ENCODE data around the gene MYORG. TPM values are rescaled to one million over a fixed set of nuclear protein-coding genes. Genes with fewer than 3 reads are reported as not detected.
A peak's percentile ranks its signal among the peaks of the same experiment; 100 is the strongest.

The MYORG gene
- total RNA-seq, 1 experiment from 2014 or later: 0.45 TPM

DNA sequence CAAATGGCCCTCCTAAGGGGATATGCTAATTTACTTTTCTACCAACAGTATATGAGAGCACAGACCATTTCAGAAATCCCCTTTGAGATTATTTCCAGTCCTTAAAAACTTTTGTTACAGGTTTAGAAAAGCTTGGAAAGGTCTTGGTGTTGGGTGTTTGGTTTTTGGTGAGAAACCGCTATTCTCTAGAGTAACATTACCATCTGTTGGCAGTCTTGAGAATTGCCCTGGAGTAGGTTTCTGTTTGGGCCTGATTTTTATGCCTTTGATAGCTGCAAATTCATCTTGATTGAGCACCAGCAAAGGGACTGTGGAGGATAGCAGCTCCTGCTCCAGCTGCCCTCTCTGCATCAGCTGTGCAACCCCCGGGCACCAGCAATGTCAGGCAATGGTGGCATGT, 39.3 kb downstream of the MYORG start:
- Histone ChIP-seq H3K9ac (ENCODE audit: low read length) (no peak overlapping the region), H3K79me2 (ENCODE audit: low read length) (peaks cover 10% of the 10 kb centered on the region; the same call in 1 of the 2 replicates), H3K27ac (ENCODE audit: low read length) (no peak overlapping the region), H3K4me1 (ENCODE audit: low read length) (peaks cover 3% of the 10 kb centered on the region; the same call in 1 of the 2 replicates), H4K20me1 (ENCODE audit: insufficient read depth, low read depth, low read length) (no peaks in the 10 kb centered on the region), H3K4me2 (ENCODE audit: low read depth, low read length, poor library complexity, severe bottlenecking) (no peak overlapping the region), H3K4me3 (ENCODE audit: low read length) (no peak overlapping the region), H3K9me2 (replicated peaks; ENCODE audit: insufficient read depth, low read length) (no peaks in the 10 kb centered on the region), H3K9me3 (ENCODE audit: low read length) (no peaks in the 10 kb centered on the region), H3K36me3 (ENCODE audit: insufficient read depth, low read length) (no peaks in the 10 kb centered on the region), H3K27me3 (ENCODE audit: low read length) (no peaks in the 10 kb centered on the region), H2AFZ (ENCODE audit: low read length) (no peak overlapping the region)
- peak; percentile 56 for DNase-seq

GRCh38 chr9:34335376-34335775, 41.3 kb downstream of the MYORG start:
- Histone ChIP-seq H3K9me3 (ENCODE audit: low read length) (no peaks in the 10 kb centered on the region), H2AFZ (ENCODE audit: low read length) (no peak overlapping the region), H3K79me2 (ENCODE audit: low read length) (peaks cover 10% of the 10 kb centered on the region; the same call in 1 of the 2 replicates), H3K36me3 (ENCODE audit: insufficient read depth, low read length) (no peaks in the 10 kb centered on the region), H4K20me1 (ENCODE audit: insufficient read depth, low read depth, low read length) (no peaks in the 10 kb centered on the region), H3K27ac (ENCODE audit: low read length) (no peak overlapping the region), H3K27me3 (ENCODE audit: low read length) (no peaks in the 10 kb centered on the region), H3K4me2 (ENCODE audit: low read depth, low read length, poor library complexity, severe bottlenecking) (no peak overlapping the region), H3K4me3 (ENCODE audit: low read length) (no peak overlapping the region), H3K9me2 (replicated peaks; ENCODE audit: insufficient read depth, low read length) (no peaks in the 10 kb centered on the region), H3K4me1 (ENCODE audit: low read length) (peaks cover 23% of the 10 kb centered on the region), H3K9ac (ENCODE audit: low read length) (no peak overlapping the region)
- DNase-seq: no peak

- Histone ChIP-seq H3K27ac (ENCODE audit: low read length) (no peak overlapping the region), H3K9me3 (ENCODE audit: low read length) (no peaks in the 10 kb centered on the region), H3K9me2 (replicated peaks; ENCODE audit: insufficient read depth, low read length) (no peaks in the 10 kb centered on the region), H2AFZ (ENCODE audit: low read length) (no peak overlapping the region), H3K4me3 (ENCODE audit: low read length) (no peak overlapping the region), H3K79me2 (ENCODE audit: low read length) (peaks cover 11% of the 10 kb centered on the region), H4K20me1 (ENCODE audit: insufficient read depth, low read depth, low read length) (no peaks in the 10 kb centered on the region), H3K9ac (ENCODE audit: low read length) (no peak overlapping the region), H3K36me3 (ENCODE audit: insufficient read depth, low read length) (no peaks in the 10 kb centered on the region), H3K27me3 (ENCODE audit: low read length) (no peaks in the 10 kb centered on the region), H3K4me2 (ENCODE audit: low read depth, low read length, poor library complexity, severe bottlenecking) (no peak overlapping the region), H3K4me1 (ENCODE audit: low read length) (peaks cover 25% of the 10 kb centered on the region)
- no peak for DNase-seq
These were observed 41.8 kb downstream of the MYORG start for GRCh38 chr9:34334916-34335315.

GRCh38 chr9:34334337-34334824, 42.3 kb downstream of the MYORG start:
- no peak overlapping the region for H3K9ac ChIP-seq (ENCODE audit: low read length)

GRCh38 chr9:34333836-34334235, 42.9 kb downstream of the MYORG start:
- Histone ChIP-seq H3K79me2 (ENCODE audit: low read length) (peaks cover 16% of the 10 kb centered on the region), H3K36me3 (ENCODE audit: insufficient read depth, low read length) (no peaks in the 10 kb centered on the region), H3K9ac (ENCODE audit: low read length) (no peak overlapping the region), H3K4me3 (ENCODE audit: low read length) (no peak overlapping the region), H3K4me2 (ENCODE audit: low read depth, low read length, poor library complexity, severe bottlenecking) (no peak overlapping the region), H3K27me3 (ENCODE audit: low read length) (no peaks in the 10 kb centered on the region), H4K20me1 (ENCODE audit: insufficient read depth, low read depth, low read length) (no peaks in the 10 kb centered on the region), H3K4me1 (ENCODE audit: low read length) (peaks cover 25% of the 10 kb centered on the region), H3K9me3 (ENCODE audit: low read length) (no peaks in the 10 kb centered on the region), H2AFZ (ENCODE audit: low read length) (no peak overlapping the region), H3K27ac (ENCODE audit: low read length) (no peak overlapping the region), H3K9me2 (replicated peaks; ENCODE audit: insufficient read depth, low read length) (no peaks in the 10 kb centered on the region)
- no peak for DNase-seq

More at GRCh38 chr9:34334337-34334824, 42.3 kb downstream of the MYORG start:
- Histone ChIP-seq H2AFZ (ENCODE audit: low read length) (no peak overlapping the region), H3K4me1 (ENCODE audit: low read length) (peaks cover 25% of the 10 kb centered on the region), H3K9me2 (replicated peaks; ENCODE audit: insufficient read depth, low read length) (no peaks in the 10 kb centered on the region), H3K36me3 (ENCODE audit: insufficient read depth, low read length) (no peaks in the 10 kb centered on the region), H3K4me3 (ENCODE audit: low read length) (no peak overlapping the region), H3K27ac (ENCODE audit: low read length) (no peak overlapping the region), H3K4me2 (ENCODE audit: low read depth, low read length, poor library complexity, severe bottlenecking) (no peak overlapping the region), H4K20me1 (ENCODE audit: insufficient read depth, low read depth, low read length) (no peaks in the 10 kb centered on the region), H3K79me2 (ENCODE audit: low read length) (peaks cover 15% of the 10 kb centered on the region), H3K9me3 (ENCODE audit: low read length) (no peaks in the 10 kb centered on the region), H3K27me3 (ENCODE audit: low read length) (no peaks in the 10 kb centered on the region)
- no peak for DNase-seq

- Histone ChIP-seq H3K9me2 (replicated peaks; ENCODE audit: insufficient read depth, low read length) (no peaks in the 10 kb centered on the region), H3K79me2 (ENCODE audit: low read length) (peaks cover 28% of the 10 kb centered on the region), H3K36me3 (ENCODE audit: insufficient read depth, low read length) (no peaks in the 10 kb centered on the region), H4K20me1 (ENCODE audit: insufficient read depth, low read depth, low read length) (no peaks in the 10 kb centered on the region), H2AFZ (ENCODE audit: low read length) (no peak overlapping the region), H3K4me1 (ENCODE audit: low read length) (peaks cover 31% of the 10 kb centered on the region), H3K4me2 (ENCODE audit: low read depth, low read length, poor library complexity, severe bottlenecking) (peak overlapping the region; percentile 97), H3K9ac (ENCODE audit: low read length) (peak overlapping the region; percentile 8; the same call in 1 of the 2 replicates), H3K27ac (ENCODE audit: low read length) (no peak overlapping the region), H3K4me3 (ENCODE audit: low read length) (no peak overlapping the region), H3K9me3 (ENCODE audit: low read length) (no peaks in the 10 kb centered on the region), H3K27me3 (ENCODE audit: low read length) (no peaks in the 10 kb centered on the region)
- peak; percentile 77 for DNase-seq
These were observed 44.4 kb downstream of the MYORG start for GRCh38 chr9:34332076-34332964.

GRCh38 chr9:34331196-34331595, 45.5 kb downstream of the MYORG start:
- no peaks in the 10 kb centered on the region for H4K20me1 ChIP-seq (ENCODE audit: insufficient read depth, low read depth, low read length)
- H3K27me3 ChIP-seq (ENCODE audit: low read length): no peaks in the 10 kb centered on the region
- H2AFZ ChIP-seq (ENCODE audit: low read length): no peak overlapping the region; the same call in 1 of the 2 replicates
- H3K27ac ChIP-seq (ENCODE audit: low read length): peak overlapping the region; percentile 73
- no peaks in the 10 kb centered on the region for H3K36me3 ChIP-seq (ENCODE audit: insufficient read depth, low read length)
- peaks cover 43% of the 10 kb centered on the region for H3K4me1 ChIP-seq (ENCODE audit: low read length)
- H3K9me3 ChIP-seq (ENCODE audit: low read length): no peaks in the 10 kb centered on the region
- peak overlapping the region; percentile 97 for H3K4me2 ChIP-seq (ENCODE audit: low read depth, low read length, poor library complexity, severe bottlenecking)
- H3K4me3 ChIP-seq (ENCODE audit: low read length): peak overlapping the region; percentile 90
- peak; percentile 77 for DNase-seq
- H3K9me2 ChIP-seq (replicated peaks; ENCODE audit: insufficient read depth, low read length): no peaks in the 10 kb centered on the region
- H3K79me2 ChIP-seq (ENCODE audit: low read length): peaks cover 39% of the 10 kb centered on the region
- peak overlapping the region; percentile 42 for H3K9ac ChIP-seq (ENCODE audit: low read length)

- Histone ChIP-seq H3K36me3 (ENCODE audit: insufficient read depth, low read length) (no peaks in the 10 kb centered on the region), H3K4me3 (ENCODE audit: low read length) (peak within 1 kb of the TSS; percentile 90), H3K9me2 (replicated peaks; ENCODE audit: insufficient read depth, low read length) (no peaks in the 10 kb centered on the region), H3K27ac (ENCODE audit: low read length) (peak within 1 kb of the TSS; percentile 80), H2AFZ (ENCODE audit: low read length) (peak within 1 kb of the TSS; percentile 83), H4K20me1 (ENCODE audit: insufficient read depth, low read depth, low read length) (no peaks in the 10 kb centered on the region), H3K9ac (ENCODE audit: low read length) (peak within 1 kb of the TSS; percentile 95), H3K4me2 (ENCODE audit: low read depth, low read length, poor library complexity, severe bottlenecking) (peak within 1 kb of the TSS; percentile 97), H3K27me3 (ENCODE audit: low read length) (no peaks in the 10 kb centered on the region), H3K4me1 (ENCODE audit: low read length) (peaks cover 49% of the 10 kb centered on the region), H3K79me2 (ENCODE audit: low read length) (peaks cover 55% of the 10 kb centered on the region), H3K9me3 (ENCODE audit: low read length) (no peaks in the 10 kb centered on the region)
- DNase-seq: peak; percentile 100
These were observed 47.5 kb downstream of the MYORG start, which contains the start of the genes KIF24 and NUDT2 for GRCh38 chr9:34328987-34329832. Gene KIF24, minus strand, starts transcription at chr9:34329268. Its CDS starts 17,922 bp downstream, at chr9:34311346. Gene NUDT2, plus strand, starts transcription at chr9:34329569. Its CDS starts 9,471 bp downstream, at chr9:34339040.
